ENCODE results near the gene RHD.
A peak's percentile ranks its signal among the peaks of the same experiment; 100 is the strongest.
"Not testable (repeated sequence)": the region's sequence is repeated elsewhere in the genome, so short reads cannot be mapped to it uniquely, and the experiment has no call there.

Gene RHD

GRCh38 chr1:25349606-25350005 lies 77.3 kb downstream of the RHD start:
- no peak for DNase-seq

GRCh38 chr1:25355841-25356395 lies 83.6 kb downstream of the RHD start:
- DNase-seq, result no peak

- DNase-seq, result no peak
These were observed 84.1 kb downstream of the RHD start for GRCh38 chr1:25356441-25356840.

GRCh38 chr1:25356848-25357247 lies 84.5 kb downstream of the RHD start:
- no peak for DNase-seq

- no peak for DNase-seq
These were observed 88.6 kb downstream of the RHD start for GRCh38 chr1:25360596-25361581.

GRCh38 chr1:25361901-25362300 lies 89.6 kb downstream of the RHD start:
- no peak for DNase-seq

GRCh38 chr1:25362634-25363559 lies 90.6 kb downstream of the RHD start:
- not testable (repeated sequence) for DNase-seq

GRCh38 chr1:25369241-25369640 lies 96.9 kb downstream of the RHD start:
- no peak for DNase-seq

- DNase-seq, result not testable (repeated sequence)
These were observed 97.5 kb downstream of the RHD start for GRCh38 chr1:25369691-25370271.

GRCh38 chr1:25371757-25372156 lies 99.4 kb downstream of the RHD start:
- peak in 1 of 56 donors; percentile 16 for DNase-seq

GRCh38 chr1:25378367-25378766 lies 106.1 kb downstream of the RHD start:
- DNase-seq, result not testable (repeated sequence)

Measured in amygdala (tissue), 56 donors.